Stomach (tissue), 4 donors: ENCODE results near the gene PLXNA1.

Source experiments
- CTCF ChIP-seq, 7 experiments: fragments of 450-650 bp in 4 of 7; fragments of 200-600 bp in 3 of 7; sonication (generic) in 3 of 7; IDR thresholded peaks; one replicate each; pipeline ENCODE4 v1.5.1; 2016 to 2019; ENCODE audit warnings: antibody characterized with exemption in 7 of 7, control low read depth in 2 of 7, mild to moderate bottlenecking in 1 of 7
- EP300 ChIP-seq: sonication (generic); formaldehyde crosslinking; IDR thresholded peaks from one replicate; pipeline ENCODE4 v1.6.1; 2017; ENCODE audit warnings: antibody characterized with exemption
- POLR2A ChIP-seq, 4 donors: fragments of 450-650 bp; IDR thresholded peaks; one replicate each; pipeline ENCODE4 v1.6.1; 2016; ENCODE audit warnings: antibody characterized with exemption in 4 of 4, control low read depth in 2 of 4, mild to moderate bottlenecking in 1 of 4, moderate library complexity in 1 of 4
- POLR2AphosphoS5 ChIP-seq, 3 donors: sonication (generic); formaldehyde crosslinking; IDR thresholded peaks; one replicate each; pipeline ENCODE4 v1.6.1; 2016; ENCODE audit warnings: antibody characterized with exemption in 3 of 3

GRCh38 chr3:126989316-126990023 is 6.6 kb downstream of the PLXNA1 start:
- TF ChIP-seq CTCF (IDR thresholded peaks at IDR 0.05) (no peak), POLR2AphosphoS5 (IDR thresholded peaks at IDR 0.05) (no peak), POLR2A (IDR thresholded peaks at IDR 0.05) (no peak), EP300 (no peak)
